GM10266 (cell line): Measurements from ENCODE around the gene PTAR1.

Source experiments
- DNase-seq: peaks from one replicate; pipeline ENCODE4 v3.0.0; 2012; ENCODE audit errors: extremely low spot score
- TF ChIP-seq, protein P1 (sequence below): IDR thresholded peaks from 2 replicates; pipeline ENCODE4 v1.5.1; 2012; ENCODE audit warnings: mild to moderate bottlenecking, low read depth; ENCODE audit not compliant: control insufficient read depth, insufficient read depth; ENCODE audit errors: missing control alignments

PTAR1 gene

DNA sequence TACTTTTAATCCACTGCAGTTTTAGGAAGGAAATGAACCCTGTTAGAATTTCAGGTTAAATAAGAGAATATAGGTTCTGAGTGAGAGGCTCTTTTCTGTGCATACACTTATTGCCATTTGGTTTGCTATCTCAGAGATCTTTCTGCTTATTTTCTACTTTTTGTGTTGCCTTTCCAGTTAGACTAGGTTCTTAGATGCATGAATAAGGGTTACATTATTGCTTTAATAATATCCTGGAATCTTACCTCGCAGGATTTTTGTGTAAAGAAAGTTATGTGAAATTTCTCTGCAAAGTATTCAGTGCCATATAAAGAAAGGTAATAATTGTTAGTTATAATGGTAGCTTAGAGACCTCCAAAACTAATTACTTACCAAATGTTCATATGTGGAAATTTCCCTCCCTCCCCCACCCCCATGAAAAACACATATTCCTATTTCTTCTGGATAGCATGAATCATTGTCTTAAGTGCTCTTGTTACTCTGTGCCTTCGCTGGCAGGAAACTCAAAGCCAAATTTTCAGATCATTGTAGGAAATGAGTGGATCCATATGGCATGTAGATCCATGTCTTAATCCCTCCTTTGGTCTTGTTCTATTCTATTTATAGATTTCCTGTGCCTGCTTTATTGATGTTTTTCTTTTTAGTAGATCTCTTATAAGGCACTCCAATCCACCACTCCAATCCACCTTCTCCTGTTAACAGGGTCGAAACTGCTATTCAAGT is 84.9 kb downstream of the PTAR1 start:
- TF ChIP-seq, protein P1, sequence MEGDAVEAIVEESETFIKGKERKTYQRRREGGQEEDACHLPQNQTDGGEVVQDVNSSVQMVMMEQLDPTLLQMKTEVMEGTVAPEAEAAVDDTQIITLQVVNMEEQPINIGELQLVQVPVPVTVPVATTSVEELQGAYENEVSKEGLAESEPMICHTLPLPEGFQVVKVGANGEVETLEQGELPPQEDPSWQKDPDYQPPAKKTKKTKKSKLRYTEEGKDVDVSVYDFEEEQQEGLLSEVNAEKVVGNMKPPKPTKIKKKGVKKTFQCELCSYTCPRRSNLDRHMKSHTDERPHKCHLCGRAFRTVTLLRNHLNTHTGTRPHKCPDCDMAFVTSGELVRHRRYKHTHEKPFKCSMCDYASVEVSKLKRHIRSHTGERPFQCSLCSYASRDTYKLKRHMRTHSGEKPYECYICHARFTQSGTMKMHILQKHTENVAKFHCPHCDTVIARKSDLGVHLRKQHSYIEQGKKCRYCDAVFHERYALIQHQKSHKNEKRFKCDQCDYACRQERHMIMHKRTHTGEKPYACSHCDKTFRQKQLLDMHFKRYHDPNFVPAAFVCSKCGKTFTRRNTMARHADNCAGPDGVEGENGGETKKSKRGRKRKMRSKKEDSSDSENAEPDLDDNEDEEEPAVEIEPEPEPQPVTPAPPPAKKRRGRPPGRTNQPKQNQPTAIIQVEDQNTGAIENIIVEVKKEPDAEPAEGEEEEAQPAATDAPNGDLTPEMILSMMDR, result no peak
- DNase-seq, result no peak

GRCh38 chr9:69674112-69674685 is 85.6 kb downstream of the PTAR1 start:
- no peak for DNase-seq
- TF ChIP-seq, protein P1, result no peak

DNA sequence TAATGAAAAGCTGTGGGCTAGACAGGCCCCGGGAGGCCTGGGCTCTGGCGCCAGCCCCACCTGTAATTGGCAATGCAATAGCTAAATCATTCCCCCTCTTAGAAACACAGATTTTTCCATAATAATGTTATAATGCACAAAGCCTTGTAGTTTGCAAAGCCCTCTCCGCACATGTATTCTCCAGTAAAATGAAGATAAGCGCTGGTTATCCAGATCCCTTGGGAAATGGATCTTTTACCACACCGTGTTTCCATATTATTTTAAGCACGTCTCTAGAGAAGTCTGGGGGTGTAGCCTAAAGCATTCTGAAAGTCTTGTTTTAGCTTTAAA is 86.5 kb downstream of the PTAR1 start:
- DNase-seq, result no peak
- TF ChIP-seq, protein P1, result no peak

DNA sequence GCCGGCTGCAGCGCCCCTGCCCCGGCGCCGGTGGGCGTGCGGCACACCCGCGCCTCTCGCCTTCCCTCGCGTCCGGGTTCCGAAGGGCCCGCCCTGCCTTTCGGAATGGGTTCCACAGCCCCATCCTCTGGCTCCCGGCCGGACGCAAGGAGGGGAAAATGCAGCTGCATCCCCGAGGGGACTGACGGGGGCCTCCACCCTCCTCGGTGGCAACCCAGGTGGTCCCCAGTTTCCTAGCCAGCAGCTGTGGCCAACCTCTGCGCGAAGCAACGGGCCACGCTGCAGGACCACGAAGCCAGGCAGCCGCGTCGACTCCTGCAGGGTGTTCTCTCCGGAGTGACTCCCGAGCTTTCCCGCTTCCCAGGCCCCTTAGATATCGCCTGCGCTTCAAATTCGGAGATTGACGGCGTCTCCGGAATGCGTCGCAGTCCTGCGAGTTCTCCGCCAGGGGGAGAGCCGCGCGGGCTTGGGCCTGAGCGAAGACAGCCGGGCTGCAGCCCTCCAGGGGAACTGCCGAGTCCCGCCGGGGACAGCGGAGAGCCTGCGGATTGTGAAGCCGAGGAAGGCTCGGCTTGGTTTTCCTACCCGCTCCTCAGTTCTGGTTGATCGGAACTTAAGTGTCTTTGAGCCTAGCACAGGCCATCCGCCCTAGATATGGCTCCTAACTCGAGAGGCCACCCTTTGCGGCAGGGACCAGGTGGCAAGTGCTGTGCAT is 87.1 kb downstream of the PTAR1 start:
- DNase-seq, result peak; percentile 84
- TF ChIP-seq, protein P1, result peak; percentile 82

DNA sequence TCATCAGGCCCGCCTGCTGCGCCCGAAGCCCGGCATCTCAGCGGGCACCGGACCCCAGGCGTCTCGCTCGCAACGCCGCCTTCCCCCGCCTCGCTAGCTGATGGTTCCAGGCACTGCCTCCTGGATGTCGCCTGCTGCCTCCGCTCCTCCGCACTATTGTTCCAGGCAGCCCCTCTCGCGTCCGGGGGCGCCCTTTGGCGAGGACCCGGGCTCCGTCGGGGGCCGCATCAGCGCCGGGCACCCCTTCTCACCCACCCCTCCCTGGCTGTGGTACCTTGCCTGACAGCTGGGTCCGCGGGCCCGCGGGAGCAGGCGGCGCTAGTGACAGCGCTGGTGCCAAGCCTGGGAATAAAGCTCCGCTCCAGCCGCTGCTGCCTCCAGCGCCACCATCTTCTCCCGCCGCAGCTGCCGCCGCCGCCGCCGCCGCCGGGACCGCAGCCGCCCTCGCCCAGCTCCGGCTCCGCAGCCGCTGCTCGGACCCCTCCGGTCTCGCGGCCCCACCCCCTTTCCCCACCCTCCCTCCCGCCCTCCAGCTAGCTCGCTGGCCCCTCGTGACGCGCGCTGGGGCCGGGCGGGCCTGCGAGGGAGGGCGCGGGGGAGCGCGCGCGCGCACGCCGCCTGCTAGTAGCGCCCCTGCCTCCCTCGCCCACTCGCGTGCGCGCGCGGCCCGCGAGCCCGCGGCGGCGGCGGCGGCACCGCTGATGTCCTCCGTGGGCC is 87.8 kb downstream of the PTAR1 start, which contains the start of gene APBA1:
TSS of gene APBA1 (minus strand) at position 493 of the 717 bp plus-strand sequence.
- TF ChIP-seq, protein P1, result no peak
- peak; percentile 56 for DNase-seq

- DNase-seq, result no peak
- TF ChIP-seq, protein P1, result no peak
Measured at GRCh38 chr9:69671311-69671878, 88.4 kb downstream of the PTAR1 start.
